H1 (cell line): ENCODE data around the gene CCNY.
"Not testable (repeated sequence)": the region's sequence is repeated elsewhere in the genome, so short reads cannot be mapped to it uniquely, and the experiment has no call there.

Source experiments
- CHD2 ChIP-seq: IDR thresholded peaks from 2 replicates; pipeline ENCODE4 v1.6.1; 2012; ENCODE audit warnings: low read length, improper control_type of control experiment
- CREB1 ChIP-seq: IDR thresholded peaks from 2 replicates; pipeline ENCODE4 v1.6.1; 2012; ENCODE audit warnings: inconsistent platforms
- CTCF ChIP-seq, 3 experiments: IDR thresholded peaks; 1 replicate in 2 of 3; 2 replicates in 1 of 3; pipeline versions ENCODE4 v1.5.1 to v1.6.1; 2011; ENCODE audit warnings: low read length in 3 of 3, mild to moderate bottlenecking in 3 of 3, inconsistent platforms in 2 of 3, low read depth in 1 of 3, moderate library complexity in 1 of 3; ENCODE audit not compliant: insufficient read depth in 1 of 3; ENCODE audit errors: control extremely low read depth in 1 of 3
- EP300 ChIP-seq, 2 experiments: IDR thresholded peaks; 1 replicate in 1 of 2; 2 replicates in 1 of 2; pipeline ENCODE4 v1.6.1; 2011 to 2012; ENCODE audit warnings: low read depth in 2 of 2, low read length in 2 of 2, mild to moderate bottlenecking in 2 of 2, borderline replicate concordance in 1 of 2, inconsistent platforms in 1 of 2, moderate library complexity in 1 of 2
- EZH2 ChIP-seq: fragments of 200-600 bp; sonication (generic); IDR thresholded peaks from 2 replicates; pipeline ENCODE4 v1.7.1; 2012; ENCODE audit warnings: low read depth, mild to moderate bottlenecking, moderate library complexity, low read length, inconsistent platforms; ENCODE audit not compliant: severe bottlenecking
- HDAC2 ChIP-seq, 2 experiments: fragments of 300-600 bp in 1 of 2; sonication (generic) in 1 of 2; IDR thresholded peaks; 2 replicates each; pipeline ENCODE4 v1.6.1; 2011 to 2012; ENCODE audit warnings: low read depth in 2 of 2, low read length in 2 of 2, mild to moderate bottlenecking in 2 of 2, moderate library complexity in 2 of 2, borderline replicate concordance in 1 of 2, inconsistent platforms in 1 of 2
- HDAC6 ChIP-seq: IDR thresholded peaks from one replicate; pipeline ENCODE4 v1.7.1; 2012; ENCODE audit warnings: low read depth, mild to moderate bottlenecking, inconsistent platforms, low read length, moderate library complexity
- POLR2A ChIP-seq, 2 experiments: IDR thresholded peaks; 1 replicate in 1 of 2; 2 replicates in 1 of 2; pipeline ENCODE4 v1.6.1; 2011; ENCODE audit warnings: low read depth in 2 of 2, low read length in 2 of 2, mild to moderate bottlenecking in 2 of 2; ENCODE audit errors: control extremely low read depth in 1 of 2
- POLR2AphosphoS5 ChIP-seq: IDR thresholded peaks from 2 replicates; pipeline ENCODE4 v1.6.1; 2011; ENCODE audit warnings: low read depth, low read length
- SIX5 ChIP-seq: IDR thresholded peaks from 2 replicates; pipeline ENCODE4 v1.6.1; 2011; ENCODE audit warnings: mild to moderate bottlenecking, low read depth, low read length
- SP1 ChIP-seq: IDR thresholded peaks from 2 replicates; pipeline ENCODE4 v1.6.1; 2011; ENCODE audit warnings: low read depth, low read length
- SUZ12 ChIP-seq: fragments of 200-600 bp; sonication (generic); IDR thresholded peaks from 2 replicates; pipeline ENCODE4 v1.6.1; 2012; ENCODE audit warnings: mild to moderate bottlenecking, inconsistent platforms, low read length, moderate library complexity, mixed read lengths
- TAF7 ChIP-seq: optimal IDR thresholded peaks from 2 replicates; pipeline ENCODE3; 2011; ENCODE audit warnings: low read depth, mild to moderate bottlenecking, inconsistent platforms, low read length, moderate library complexity, borderline replicate concordance

GRCh38 chr10:35418580-35418979 is 82.3 kb downstream of the CCNY start:
- not testable (repeated sequence) for TF ChIP-seq POLR2AphosphoS5; CREB1; HDAC2 (IDR thresholded peaks at IDR 0.05; ENCODE audit: borderline replicate concordance in 1 of 2, low read depth in 2 of 2, low read length in 2 of 2); SUZ12; EP300 (IDR thresholded peaks at IDR 0.05; ENCODE audit: borderline replicate concordance in 1 of 2, low read depth in 2 of 2, low read length in 2 of 2); CTCF (IDR thresholded peaks at IDR 0.05; ENCODE audit: control extremely low read depth in 1 of 3, insufficient read depth in 1 of 3, low read depth in 1 of 3, low read length in 3 of 3); EZH2; POLR2A (IDR thresholded peaks at IDR 0.05; ENCODE audit: control extremely low read depth in 1 of 2, low read depth in 2 of 2, low read length in 2 of 2); TAF7; SP1; CHD2; HDAC6; SIX5
